AG09319 (cell line): ENCODE measurements around the gene KIF18A.
"Not testable (repeated sequence)": the region's sequence is repeated elsewhere in the genome, so short reads cannot be mapped to it uniquely, and the experiment has no call there.

ENCODE experiments used
- DNase-seq: peaks from one replicate; pipeline ENCODE4 v3.0.0-alpha.2; 2010; ENCODE audit warnings: low read depth; ENCODE audit errors: extremely low read depth
- TF ChIP-seq, protein P1 (sequence below): IDR thresholded peaks from 2 replicates; pipeline ENCODE4 v1.5.1; 2011; ENCODE audit warnings: low read depth, mild to moderate bottlenecking, inconsistent platforms, low read length, moderate library complexity

The KIF18A gene

DNA sequence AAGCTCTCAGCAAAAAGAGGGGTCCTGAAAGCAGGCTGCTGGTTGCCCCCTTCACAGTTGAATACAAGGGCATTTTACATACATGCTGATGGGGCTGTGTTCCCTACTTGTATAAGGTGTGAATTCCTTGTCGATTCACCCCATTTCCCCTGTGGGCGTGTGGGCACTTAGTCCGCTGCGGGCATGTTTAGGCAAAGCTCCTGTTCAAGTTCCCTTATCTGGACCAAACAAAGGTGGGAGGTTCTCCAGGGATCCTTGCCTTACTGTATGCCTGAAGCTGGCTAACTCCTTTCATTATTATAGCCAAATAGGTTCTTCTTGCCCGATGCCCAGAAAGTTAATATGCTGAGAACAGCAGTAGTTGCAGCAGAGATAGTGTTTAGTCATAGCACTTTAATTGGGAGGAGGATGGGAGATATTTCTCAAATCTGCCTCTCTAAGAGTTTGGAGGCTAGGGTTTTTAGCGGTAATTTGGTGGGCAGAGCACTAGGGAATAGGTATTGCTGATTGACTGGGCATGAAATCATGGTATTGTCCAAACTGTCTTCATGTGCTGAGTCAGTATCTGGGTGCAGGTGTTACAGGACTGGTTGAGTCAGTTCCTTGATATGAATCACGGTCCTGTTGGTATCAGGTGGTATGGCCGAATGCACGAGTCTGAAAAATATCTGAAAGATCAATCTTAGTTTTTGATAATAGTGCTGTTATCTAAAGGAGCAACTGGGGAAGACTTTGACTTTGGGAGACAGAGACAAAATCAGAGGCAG is 32.9 kb upstream of the KIF18A start:
- no peak for DNase-seq
- TF ChIP-seq, protein P1, sequence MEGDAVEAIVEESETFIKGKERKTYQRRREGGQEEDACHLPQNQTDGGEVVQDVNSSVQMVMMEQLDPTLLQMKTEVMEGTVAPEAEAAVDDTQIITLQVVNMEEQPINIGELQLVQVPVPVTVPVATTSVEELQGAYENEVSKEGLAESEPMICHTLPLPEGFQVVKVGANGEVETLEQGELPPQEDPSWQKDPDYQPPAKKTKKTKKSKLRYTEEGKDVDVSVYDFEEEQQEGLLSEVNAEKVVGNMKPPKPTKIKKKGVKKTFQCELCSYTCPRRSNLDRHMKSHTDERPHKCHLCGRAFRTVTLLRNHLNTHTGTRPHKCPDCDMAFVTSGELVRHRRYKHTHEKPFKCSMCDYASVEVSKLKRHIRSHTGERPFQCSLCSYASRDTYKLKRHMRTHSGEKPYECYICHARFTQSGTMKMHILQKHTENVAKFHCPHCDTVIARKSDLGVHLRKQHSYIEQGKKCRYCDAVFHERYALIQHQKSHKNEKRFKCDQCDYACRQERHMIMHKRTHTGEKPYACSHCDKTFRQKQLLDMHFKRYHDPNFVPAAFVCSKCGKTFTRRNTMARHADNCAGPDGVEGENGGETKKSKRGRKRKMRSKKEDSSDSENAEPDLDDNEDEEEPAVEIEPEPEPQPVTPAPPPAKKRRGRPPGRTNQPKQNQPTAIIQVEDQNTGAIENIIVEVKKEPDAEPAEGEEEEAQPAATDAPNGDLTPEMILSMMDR, result no peak

DNA sequence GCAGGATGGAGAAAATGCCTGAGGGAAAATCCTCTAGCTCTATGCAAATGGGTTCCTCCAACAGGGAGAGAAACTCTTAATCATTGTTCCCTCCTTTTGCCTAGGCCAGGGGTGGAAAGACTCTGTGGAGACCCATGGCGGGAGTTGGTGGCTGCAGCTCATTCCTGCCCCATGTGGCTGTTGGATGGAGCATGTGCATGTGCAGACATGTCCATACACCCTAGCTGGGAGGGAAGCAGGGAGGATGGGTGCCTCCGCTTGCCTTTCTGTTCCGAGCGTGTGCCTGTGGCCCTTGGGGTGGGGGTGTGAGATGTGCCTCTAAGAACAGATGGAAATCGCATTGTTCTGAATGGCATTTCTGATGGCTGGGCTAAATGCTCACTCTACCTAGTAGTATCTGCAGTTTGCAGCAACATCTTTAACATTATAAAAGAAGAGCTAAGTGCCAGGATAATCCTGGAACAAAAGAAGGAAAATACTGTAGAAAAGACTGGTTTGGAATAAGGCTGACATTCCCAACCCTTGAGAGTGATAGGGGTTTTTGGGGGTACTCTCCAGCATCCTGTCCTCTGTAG is 32.0 kb upstream of the KIF18A start:
- no peak for DNase-seq

DNA sequence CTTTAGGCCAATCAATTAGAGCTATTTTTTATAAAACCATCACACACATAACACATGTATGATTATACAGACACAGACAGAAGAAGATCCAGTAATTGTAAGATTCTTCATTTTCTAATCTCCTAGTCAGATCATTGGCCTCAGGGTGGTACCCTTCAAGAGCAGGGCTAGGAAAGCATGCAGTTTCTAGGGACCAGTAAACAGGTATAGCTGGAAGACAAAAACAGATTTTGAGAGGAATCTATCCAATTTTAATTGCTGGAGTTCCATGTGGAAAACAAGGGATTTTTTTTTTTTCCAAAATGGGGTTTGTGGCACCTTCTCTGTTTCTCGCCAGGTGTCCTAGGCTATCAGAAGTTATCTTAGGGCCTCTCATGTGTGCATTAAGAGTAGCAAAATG is 29.9 kb upstream of the KIF18A start:
- TF ChIP-seq, protein P1, result no peak
- no peak for DNase-seq

More for the DNA sequence above, 32.0 kb upstream of the KIF18A start:
- TF ChIP-seq, protein P1, result no peak

DNA sequence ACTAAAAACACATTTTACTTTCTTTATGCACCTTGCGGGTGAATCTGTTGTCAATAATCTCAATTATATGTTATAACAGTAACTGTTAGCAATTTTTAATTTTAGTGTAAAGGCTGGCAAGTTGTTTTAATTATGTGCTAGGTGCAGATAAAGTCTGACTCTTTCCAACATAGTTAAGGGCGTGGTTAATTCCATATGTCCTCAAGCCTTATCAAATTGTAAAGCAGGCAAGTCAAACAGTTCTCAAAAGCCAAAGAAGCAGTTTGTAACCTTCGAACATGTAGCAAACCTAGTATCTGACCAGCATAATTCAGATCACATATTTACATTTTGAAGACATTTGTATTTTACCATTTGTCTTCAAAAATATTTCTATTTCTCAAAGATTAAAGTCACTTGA is 29.4 kb upstream of the KIF18A start:
- DNase-seq, result no peak
- TF ChIP-seq, protein P1, result no peak

DNA sequence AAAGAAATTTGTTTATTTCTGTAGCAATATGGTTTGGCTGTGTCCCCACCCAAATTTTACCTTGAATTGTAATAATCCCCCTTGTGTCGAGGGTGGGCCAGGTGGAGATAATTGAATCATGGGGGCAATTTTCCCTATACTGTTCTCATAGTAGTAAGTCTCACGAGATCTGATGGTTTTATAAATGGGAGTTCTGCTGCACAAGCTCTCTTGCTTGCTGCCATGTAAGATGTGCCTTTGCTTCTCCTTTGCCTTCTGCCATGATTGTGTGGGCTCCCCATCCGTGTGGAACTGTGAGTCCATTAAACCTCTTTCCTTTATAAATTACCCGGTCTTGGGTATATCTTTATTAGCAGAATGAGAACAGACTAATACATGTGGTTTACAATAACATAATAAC is 28.2 kb upstream of the KIF18A start:
- DNase-seq, result not testable (repeated sequence)

DNA sequence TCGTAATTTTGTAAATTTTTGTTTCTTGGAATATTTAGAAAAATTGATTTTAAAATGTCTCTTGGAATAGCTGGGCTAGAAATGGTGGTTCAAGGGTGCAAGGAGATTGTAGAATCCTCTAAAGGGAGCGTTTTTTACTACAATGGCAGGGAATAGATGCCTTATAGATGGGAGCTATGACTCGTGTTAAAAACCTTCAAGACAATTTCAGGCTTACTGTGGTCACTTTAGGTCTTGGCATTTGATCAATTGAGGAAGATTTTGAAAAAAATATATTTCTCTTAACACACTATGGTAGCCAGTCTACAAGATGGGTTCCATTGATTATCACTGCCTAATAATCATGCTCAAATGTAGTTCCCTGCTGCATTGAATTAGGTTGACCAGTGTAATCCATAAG is 25.2 kb upstream of the KIF18A start:
- TF ChIP-seq, protein P1, result no peak
- DNase-seq, result no peak

DNA sequence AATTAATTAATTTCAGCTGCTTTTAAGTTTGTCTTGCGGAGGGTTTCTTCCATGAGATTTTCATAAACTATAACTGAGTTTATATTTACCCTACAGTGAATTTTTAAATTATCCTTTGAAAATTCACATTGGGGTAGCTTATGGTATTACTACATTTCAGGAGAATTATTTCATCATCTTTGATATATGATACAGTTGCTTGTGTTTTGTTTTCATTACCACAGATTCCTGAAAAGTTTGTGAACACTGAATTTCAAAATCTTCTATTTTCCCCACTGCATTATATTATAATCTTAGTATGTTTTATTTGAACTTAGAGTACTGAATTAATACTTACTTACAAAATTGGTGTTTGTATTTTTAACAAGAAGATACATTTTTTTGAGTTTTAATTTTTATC is 24.6 kb upstream of the KIF18A start:
- no peak for DNase-seq
- TF ChIP-seq, protein P1, result no peak
